ENCODE results near the gene TSEN54.

The TSEN54 gene

GRCh38 chr17:75539967-75540729, 23.8 kb downstream of the TSEN54 start:
- Histone ChIP-seq H3F3A (ENCODE audit: insufficient read depth) (no peaks in the 10 kb centered on the region), H3K9me3 (ENCODE audit: insufficient read depth, low read length) (no peaks in the 10 kb centered on the region), H4K20me1 (ENCODE audit: low read depth, low read length) (no peaks in the 10 kb centered on the region), H3K79me2 (ENCODE audit: insufficient read depth, low read length) (no peaks in the 10 kb centered on the region), H3K9ac (ENCODE audit: low read length) (no peak overlapping the region), H3K27ac (ENCODE audit: low read depth, low read length) (no peak overlapping the region), H3K4me3 (ENCODE audit: insufficient read depth, low read length, poor library complexity, severe bottlenecking) (no peak overlapping the region), H3K4me2 (ENCODE audit: low read depth, low read length, poor library complexity, severe bottlenecking) (no peak overlapping the region), H3K36me3 (ENCODE audit: low read length) (no peaks in the 10 kb centered on the region), H2AFZ (ENCODE audit: low read depth, low read length, severe bottlenecking) (no peak overlapping the region), H3K27me3 (ENCODE audit: low read length) (no peaks in the 10 kb centered on the region), H3K9me2 (replicated peaks; ENCODE audit: insufficient read depth, low read length) (no peaks in the 10 kb centered on the region)
- TF ChIP-seq CTCF (IDR thresholded peaks at IDR 0.05; ENCODE audit: insufficient read depth, low read length, poor library complexity, severe bottlenecking) (no peak), EZH2phosphoT487 (conservative IDR thresholded peaks at IDR 0.05; ENCODE audit: low read length) (no peak)

- Histone ChIP-seq H3K4me3 (ENCODE audit: insufficient read depth, low read length, poor library complexity, severe bottlenecking) (no peak overlapping the region), H3K36me3 (ENCODE audit: low read length) (no peaks in the 10 kb centered on the region), H4K20me1 (ENCODE audit: low read depth, low read length) (no peaks in the 10 kb centered on the region), H2AFZ (ENCODE audit: low read depth, low read length, severe bottlenecking) (no peak overlapping the region), H3K27ac (ENCODE audit: low read depth, low read length) (no peak overlapping the region), H3K9ac (ENCODE audit: low read length) (no peak overlapping the region), H3K9me3 (ENCODE audit: insufficient read depth, low read length) (no peaks in the 10 kb centered on the region), H3K79me2 (ENCODE audit: insufficient read depth, low read length) (no peaks in the 10 kb centered on the region), H3K27me3 (ENCODE audit: low read length) (no peaks in the 10 kb centered on the region), H3K9me2 (replicated peaks; ENCODE audit: insufficient read depth, low read length) (no peaks in the 10 kb centered on the region), H3K4me2 (ENCODE audit: low read depth, low read length, poor library complexity, severe bottlenecking) (no peak overlapping the region), H3F3A (ENCODE audit: insufficient read depth) (no peaks in the 10 kb centered on the region)
- TF ChIP-seq EZH2phosphoT487 (conservative IDR thresholded peaks at IDR 0.05; ENCODE audit: low read length) (no peak), CTCF (IDR thresholded peaks at IDR 0.05; ENCODE audit: insufficient read depth, low read length, poor library complexity, severe bottlenecking) (no peak)
These were observed 24.7 kb downstream of the TSEN54 start for GRCh38 chr17:75540923-75541503.

- no peaks in the 10 kb centered on the region for H3K9me2 ChIP-seq (replicated peaks; ENCODE audit: insufficient read depth, low read length)
- no peak for TF ChIP-seq EZH2phosphoT487 (conservative IDR thresholded peaks at IDR 0.05; ENCODE audit: low read length)
- no peak for TF ChIP-seq CTCF (IDR thresholded peaks at IDR 0.05; ENCODE audit: insufficient read depth, low read length, poor library complexity, severe bottlenecking)
- H3K27me3 ChIP-seq (ENCODE audit: low read length), result no peaks in the 10 kb centered on the region
- H3K9me3 ChIP-seq (ENCODE audit: insufficient read depth, low read length), result no peaks in the 10 kb centered on the region
- H2AFZ ChIP-seq (ENCODE audit: low read depth, low read length, severe bottlenecking), result no peak overlapping the region
- no peak overlapping the region for H3K27ac ChIP-seq (ENCODE audit: low read depth, low read length)
- no peaks in the 10 kb centered on the region for H4K20me1 ChIP-seq (ENCODE audit: low read depth, low read length)
- H3F3A ChIP-seq (ENCODE audit: insufficient read depth), result no peaks in the 10 kb centered on the region
- no peaks in the 10 kb centered on the region for H3K79me2 ChIP-seq (ENCODE audit: insufficient read depth, low read length)
- no peak overlapping the region for H3K4me3 ChIP-seq (ENCODE audit: insufficient read depth, low read length, poor library complexity, severe bottlenecking)
- H3K9ac ChIP-seq (ENCODE audit: low read length), result no peak overlapping the region
- no peak overlapping the region for H3K4me2 ChIP-seq (ENCODE audit: low read depth, low read length, poor library complexity, severe bottlenecking)
- H3K36me3 ChIP-seq (ENCODE audit: low read length), result no peaks in the 10 kb centered on the region
These were observed 25.9 kb downstream of the TSEN54 start for GRCh38 chr17:75542229-75542628.
